Caco-2 (cell line): Measurements from ENCODE around the gene SP2. TPM values are rescaled to one million over a fixed set of nuclear protein-coding genes. Genes with fewer than 3 reads are reported as not detected.

Experiments used
- BruUV-seq: library from RNA; stranded (reverse); fragments of 400-500 nt; replicated peaks from 2 replicates; lab custom pipeline; 2021; lab: Mats Ljungman, UMichigan
- CTCF ChIA-PET: fragments of 300-600 bp; sonication (Branson Sonifier 250); formaldehyde crosslinking; loops from one replicate; lab custom pipeline; 2022; ENCODE audit warnings: antibody characterized with exemption; lab: Charles Lee
- POLR2A ChIA-PET: fragments of 300-600 bp; sonication (Branson Sonifier 250); formaldehyde crosslinking; loops from one replicate; lab custom pipeline; 2022; ENCODE audit warnings: antibody characterized with exemption; lab: Charles Lee
- DNase-seq, 2 experiments: peaks; one replicate each; pipeline versions ENCODE4 v3.0.0 to v3.0.0-alpha.2; 2020 to 2022
- H3K27me3 ChIP-seq: replicated peaks from 2 replicates; pipeline ENCODE4 v1.6.0; 2011; ENCODE audit warnings: low read length; ENCODE audit not compliant: control insufficient read depth, insufficient read depth
- H3K36me3 ChIP-seq: 2 replicates; pipeline ENCODE4 v1.5.1; 2011; ENCODE audit warnings: low read length; ENCODE audit not compliant: control insufficient read depth, insufficient read depth
- H3K4me1 ChIP-seq: fragments of 250-450 bp; sonication (Bioruptor Pico); 2 replicates; pipeline ENCODE4 v1.5.1; 2020; ENCODE audit warnings: mild to moderate bottlenecking
- H3K4me3 ChIP-seq: 2 replicates; pipeline ENCODE4 v1.5.1; 2011; ENCODE audit warnings: low read depth, mild to moderate bottlenecking, control low read depth, low read length
- H3K9me3 ChIP-seq: fragments of 250-450 bp; sonication (Bioruptor Pico); 2 replicates; pipeline ENCODE4 v1.5.1; 2020; ENCODE audit warnings: mild to moderate bottlenecking, moderate library complexity
- H3K27ac Mint-ChIP-seq: one replicate; pipeline ENCODE4 v1.8.0; 2022; ENCODE audit warnings: mixed read lengths; ENCODE audit not compliant: unreplicated experiment
- H3K27me3 Mint-ChIP-seq: one replicate; pipeline ENCODE4 v1.8.0; 2022; ENCODE audit warnings: mixed read lengths; ENCODE audit not compliant: insufficient read depth, unreplicated experiment
- H3K36me3 Mint-ChIP-seq: one replicate; pipeline ENCODE4 v1.8.0; 2022; ENCODE audit warnings: mild to moderate bottlenecking, mixed read lengths; ENCODE audit not compliant: insufficient read depth, unreplicated experiment
- H3K4me1 Mint-ChIP-seq: one replicate; pipeline ENCODE4 v1.8.0; 2022; ENCODE audit warnings: low read depth, mixed read lengths; ENCODE audit not compliant: unreplicated experiment
- H3K4me3 Mint-ChIP-seq: one replicate; pipeline ENCODE4 v1.8.0; 2022; ENCODE audit warnings: mild to moderate bottlenecking, moderate library complexity, mixed read lengths; ENCODE audit not compliant: unreplicated experiment
- H3K9me3 Mint-ChIP-seq: one replicate; pipeline ENCODE4 v1.8.0; 2022; ENCODE audit warnings: mixed read lengths; ENCODE audit not compliant: unreplicated experiment
- intact Hi-C: fragments of 100-400 bp; cut with micrococcal nuclease; formaldehyde crosslinking; loops from one replicate; pipeline ENCODE4 v1.10.0; 2022; ENCODE audit not compliant: unreplicated experiment
- total RNA-seq: library from RNA; stranded (reverse); gene quantifications from 2 replicates; pipeline ENCODE4 v1.2.3, GENCODE V29; 2022
- TF ChIP-seq, protein P1 (sequence below), 2 experiments: fragments of 200-600 bp in 1 of 2; IDR thresholded peaks; 1 replicate in 1 of 2; 2 replicates in 1 of 2; pipeline versions ENCODE4 v1.5.1 to v1.8.0; 2011 to 2022; ENCODE audit warnings: antibody characterized with exemption in 1 of 2, control low read depth in 1 of 2, inconsistent platforms in 1 of 2, low read depth in 1 of 2, low read length in 1 of 2, mild to moderate bottlenecking in 1 of 2, moderate library complexity in 1 of 2; ENCODE audit not compliant: insufficient read depth in 1 of 2, severe bottlenecking in 1 of 2, unreplicated experiment in 1 of 2

The SP2 gene
- total RNA-seq, 1 experiment from 2014 or later: 25.2 TPM

DNA sequence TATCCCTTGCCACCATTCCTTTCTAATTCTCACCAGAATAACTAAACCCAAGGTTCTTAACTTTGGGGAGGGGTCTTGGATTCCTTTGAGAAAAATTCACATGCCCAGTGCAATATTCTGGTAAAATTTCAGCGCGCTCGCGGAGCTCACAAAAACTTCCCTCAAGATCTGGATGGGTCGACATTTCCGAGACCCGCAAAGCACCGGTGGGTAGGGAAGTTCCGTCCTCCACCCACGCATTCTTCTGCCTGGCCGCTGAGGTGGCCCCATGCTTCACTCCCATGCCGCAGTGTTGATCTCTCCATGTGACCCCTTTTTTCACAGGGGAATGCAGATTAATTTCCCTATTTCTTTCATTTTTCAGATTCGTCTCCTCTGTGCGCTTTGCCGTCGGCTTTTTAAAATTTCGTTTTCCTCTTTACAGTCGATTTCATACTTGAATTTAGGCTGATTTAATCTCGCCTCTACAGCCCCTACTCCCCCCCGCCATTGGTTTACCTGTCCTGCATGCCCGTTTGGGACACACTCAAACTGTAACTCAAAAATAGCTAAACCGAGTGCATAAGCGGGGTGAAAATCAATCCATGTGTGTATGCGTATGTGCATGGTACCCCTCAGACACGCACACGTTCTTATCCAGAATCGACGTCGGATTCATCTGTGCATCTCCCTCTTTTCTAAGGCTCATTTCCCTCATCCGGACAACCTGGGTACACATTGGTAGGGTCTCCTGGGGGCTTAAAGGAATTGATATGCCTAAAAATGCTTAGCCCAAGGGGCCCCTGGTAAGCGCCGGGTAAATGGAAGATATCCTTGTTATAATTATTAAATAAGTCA lies 43.7 kb upstream of the SP2 start:
- TF ChIP-seq, protein P1, sequence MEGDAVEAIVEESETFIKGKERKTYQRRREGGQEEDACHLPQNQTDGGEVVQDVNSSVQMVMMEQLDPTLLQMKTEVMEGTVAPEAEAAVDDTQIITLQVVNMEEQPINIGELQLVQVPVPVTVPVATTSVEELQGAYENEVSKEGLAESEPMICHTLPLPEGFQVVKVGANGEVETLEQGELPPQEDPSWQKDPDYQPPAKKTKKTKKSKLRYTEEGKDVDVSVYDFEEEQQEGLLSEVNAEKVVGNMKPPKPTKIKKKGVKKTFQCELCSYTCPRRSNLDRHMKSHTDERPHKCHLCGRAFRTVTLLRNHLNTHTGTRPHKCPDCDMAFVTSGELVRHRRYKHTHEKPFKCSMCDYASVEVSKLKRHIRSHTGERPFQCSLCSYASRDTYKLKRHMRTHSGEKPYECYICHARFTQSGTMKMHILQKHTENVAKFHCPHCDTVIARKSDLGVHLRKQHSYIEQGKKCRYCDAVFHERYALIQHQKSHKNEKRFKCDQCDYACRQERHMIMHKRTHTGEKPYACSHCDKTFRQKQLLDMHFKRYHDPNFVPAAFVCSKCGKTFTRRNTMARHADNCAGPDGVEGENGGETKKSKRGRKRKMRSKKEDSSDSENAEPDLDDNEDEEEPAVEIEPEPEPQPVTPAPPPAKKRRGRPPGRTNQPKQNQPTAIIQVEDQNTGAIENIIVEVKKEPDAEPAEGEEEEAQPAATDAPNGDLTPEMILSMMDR (IDR thresholded peaks at IDR 0.05; ENCODE audit: insufficient read depth in 1 of 2, low read depth in 1 of 2, low read length in 1 of 2, severe bottlenecking in 1 of 2, unreplicated experiment in 1 of 2): no peak
- Mint-ChIP-seq H3K4me3 (peak overlapping the region; percentile 90), H3K27me3 (peaks cover 12% of the 10 kb centered on the region), H3K27ac (no peak overlapping the region), H3K9me3 (no peaks in the 10 kb centered on the region), H3K4me1 (peaks cover 23% of the 10 kb centered on the region), H3K36me3 (peaks cover 17% of the 10 kb centered on the region)
- Histone ChIP-seq H3K27me3 (no peaks in the 10 kb centered on the region), H3K36me3 (no peaks in the 10 kb centered on the region), H3K4me3 (no peak overlapping the region), H3K9me3 (no peaks in the 10 kb centered on the region), H3K4me1 (peaks cover 12% of the 10 kb centered on the region)
- DNase-seq: no peak
- CTCF ChIA-PET: interaction anchor here (0.6 to 14.0 kb wide), 7 partner anchors 10 to 62 kb away, joined by 3 to 904 read pairs (median 5); partner anchors contain the start of genes SCRN2 and SP2
- intact Hi-C loops: no loop called here
- POLR2A ChIA-PET: interaction anchor here (0.7 to 2.9 kb wide), 2 partner anchors 31 to 33 kb away, joined by 9 to 25 read pairs; no protein-coding TSS in a partner anchor
- BruUV-seq: no TSS peak

GRCh38 chr17:47853616-47854015 lies 42.4 kb upstream of the SP2 start:
- H3K27me3 ChIP-seq: no peaks in the 10 kb centered on the region
- H3K4me3 Mint-ChIP-seq: no peak overlapping the region

GRCh38 chr17:47855737-47856136 lies 40.3 kb upstream of the SP2 start:
- no peak for DNase-seq
- intact Hi-C loops: no loop called here
- CTCF ChIA-PET: interaction anchor here (0.6 to 1.2 kb wide), 5 partner anchors 15 to 91 kb away, joined by 3 to 6 read pairs (median 4); partner anchors contain the start of gene SCRN2
- Mint-ChIP-seq H3K9me3 (no peaks in the 10 kb centered on the region), H3K27me3 (peaks cover 12% of the 10 kb centered on the region), H3K4me1 (peaks cover 6% of the 10 kb centered on the region), H3K4me3 (no peak overlapping the region), H3K27ac (no peak overlapping the region), H3K36me3 (peaks cover 3% of the 10 kb centered on the region)
- Histone ChIP-seq H3K27me3 (no peaks in the 10 kb centered on the region), H3K36me3 (no peaks in the 10 kb centered on the region), H3K4me3 (no peak overlapping the region), H3K4me1 (peaks cover 4% of the 10 kb centered on the region), H3K9me3 (no peaks in the 10 kb centered on the region)
- BruUV-seq: no TSS peak
- POLR2A ChIA-PET: interaction anchor here (0.6 kb wide), 1 partner anchor 25 kb away, joined by 3 read pairs; no protein-coding TSS in a partner anchor
- TF ChIP-seq, protein P1 (IDR thresholded peaks at IDR 0.05; ENCODE audit: insufficient read depth in 1 of 2, low read depth in 1 of 2, low read length in 1 of 2, severe bottlenecking in 1 of 2, unreplicated experiment in 1 of 2): no peak

More at GRCh38 chr17:47853616-47854015, 42.4 kb upstream of the SP2 start:
- Mint-ChIP-seq H3K27me3 (peaks cover 12% of the 10 kb centered on the region), H3K4me1 (peaks cover 23% of the 10 kb centered on the region), H3K36me3 (peaks cover 17% of the 10 kb centered on the region), H3K27ac (no peak overlapping the region), H3K9me3 (no peaks in the 10 kb centered on the region)
- TF ChIP-seq, protein P1 (IDR thresholded peaks at IDR 0.05; ENCODE audit: insufficient read depth in 1 of 2, low read depth in 1 of 2, low read length in 1 of 2, severe bottlenecking in 1 of 2, unreplicated experiment in 1 of 2): no peak
- Histone ChIP-seq H3K4me3 (no peak overlapping the region), H3K9me3 (no peaks in the 10 kb centered on the region), H3K4me1 (peaks cover 12% of the 10 kb centered on the region), H3K36me3 (no peaks in the 10 kb centered on the region)
- BruUV-seq: no TSS peak
- CTCF ChIA-PET: interaction anchor here (1.0 to 1.4 kb wide), 2 partner anchors 11 to 36 kb away, joined by 3 to 5 read pairs; no protein-coding TSS in a partner anchor
- DNase-seq: no peak
- intact Hi-C loops: no loop called here
- POLR2A ChIA-PET: no interaction called here
